ENCODE data around the gene LRRTM4. TPM values are rescaled to one million over a fixed set of nuclear protein-coding genes. Genes with fewer than 3 reads are reported as not detected.
"Not testable (repeated sequence)": the region's sequence is repeated elsewhere in the genome, so short reads cannot be mapped to it uniquely, and the experiment has no call there.

Gene LRRTM4
- total and polyA plus RNA-seq, 2 experiments from 2014 or later: 8.5 to 15.4 TPM

DNA sequence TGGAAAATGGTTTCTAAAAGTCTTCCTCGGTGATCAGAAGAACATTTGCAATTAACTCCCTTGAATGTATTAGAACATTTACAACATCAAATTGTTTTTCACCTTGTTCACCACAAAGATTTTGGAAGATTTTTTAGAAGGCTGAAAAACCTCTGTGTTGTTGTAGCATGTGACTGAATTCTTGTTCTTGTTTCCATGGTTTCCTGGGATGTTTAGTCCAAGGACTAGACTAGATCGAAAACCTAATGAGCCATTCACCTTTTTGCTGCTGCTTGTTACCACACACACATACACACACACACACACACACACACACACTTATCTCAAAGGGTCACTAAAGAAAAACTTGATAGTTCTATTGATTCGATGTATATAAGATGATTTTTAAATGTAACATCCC is 380.0 kb downstream of the LRRTM4 start:
- no peak overlapping the region for H3K4me3 ChIP-seq
- H3K36me3 ChIP-seq: no peaks in the 10 kb centered on the region
- H3K27ac ChIP-seq: no peak overlapping the region
- TF ChIP-seq, protein P1, sequence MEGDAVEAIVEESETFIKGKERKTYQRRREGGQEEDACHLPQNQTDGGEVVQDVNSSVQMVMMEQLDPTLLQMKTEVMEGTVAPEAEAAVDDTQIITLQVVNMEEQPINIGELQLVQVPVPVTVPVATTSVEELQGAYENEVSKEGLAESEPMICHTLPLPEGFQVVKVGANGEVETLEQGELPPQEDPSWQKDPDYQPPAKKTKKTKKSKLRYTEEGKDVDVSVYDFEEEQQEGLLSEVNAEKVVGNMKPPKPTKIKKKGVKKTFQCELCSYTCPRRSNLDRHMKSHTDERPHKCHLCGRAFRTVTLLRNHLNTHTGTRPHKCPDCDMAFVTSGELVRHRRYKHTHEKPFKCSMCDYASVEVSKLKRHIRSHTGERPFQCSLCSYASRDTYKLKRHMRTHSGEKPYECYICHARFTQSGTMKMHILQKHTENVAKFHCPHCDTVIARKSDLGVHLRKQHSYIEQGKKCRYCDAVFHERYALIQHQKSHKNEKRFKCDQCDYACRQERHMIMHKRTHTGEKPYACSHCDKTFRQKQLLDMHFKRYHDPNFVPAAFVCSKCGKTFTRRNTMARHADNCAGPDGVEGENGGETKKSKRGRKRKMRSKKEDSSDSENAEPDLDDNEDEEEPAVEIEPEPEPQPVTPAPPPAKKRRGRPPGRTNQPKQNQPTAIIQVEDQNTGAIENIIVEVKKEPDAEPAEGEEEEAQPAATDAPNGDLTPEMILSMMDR (IDR thresholded peaks at IDR 0.05; ENCODE audit: low read depth, low read length): no peak
- DNase-seq (ENCODE audit: low read depth in 1 of 2, low spot score in 1 of 2): no peak
- peaks cover 5% of the 10 kb centered on the region for H3K4me1 ChIP-seq (ENCODE audit: low read depth)
- no peaks in the 10 kb centered on the region for H3K9me3 ChIP-seq (ENCODE audit: low read depth)
- H3K27me3 ChIP-seq: no peaks in the 10 kb centered on the region

DNA sequence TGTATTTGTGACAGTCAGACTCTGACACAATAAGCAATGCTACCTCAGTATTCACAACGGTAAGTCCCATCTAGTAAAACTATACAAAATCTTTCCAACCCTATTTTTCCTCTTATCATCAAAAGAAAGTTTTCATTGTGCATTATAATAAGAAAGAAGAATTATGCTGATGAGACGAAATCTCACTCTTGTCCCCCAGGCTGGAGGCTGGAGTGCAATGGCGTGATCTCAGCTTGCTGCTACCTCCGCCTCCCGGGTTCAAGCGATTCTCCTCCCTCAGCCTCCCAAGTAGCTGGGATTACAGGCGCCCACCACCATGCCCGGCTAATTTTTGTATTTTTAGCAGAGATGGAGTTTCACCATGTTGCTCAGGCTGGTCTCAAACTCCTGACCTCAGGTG is 393.7 kb downstream of the LRRTM4 start:
- H3K27me3 ChIP-seq; H3K36me3 ChIP-seq; H3K27ac ChIP-seq; DNase-seq (ENCODE audit: low read depth in 1 of 2, low spot score in 1 of 2); H3K4me1 ChIP-seq (ENCODE audit: low read depth); H3K4me3 ChIP-seq; H3K9me3 ChIP-seq (ENCODE audit: low read depth): not testable (repeated sequence)

DNA sequence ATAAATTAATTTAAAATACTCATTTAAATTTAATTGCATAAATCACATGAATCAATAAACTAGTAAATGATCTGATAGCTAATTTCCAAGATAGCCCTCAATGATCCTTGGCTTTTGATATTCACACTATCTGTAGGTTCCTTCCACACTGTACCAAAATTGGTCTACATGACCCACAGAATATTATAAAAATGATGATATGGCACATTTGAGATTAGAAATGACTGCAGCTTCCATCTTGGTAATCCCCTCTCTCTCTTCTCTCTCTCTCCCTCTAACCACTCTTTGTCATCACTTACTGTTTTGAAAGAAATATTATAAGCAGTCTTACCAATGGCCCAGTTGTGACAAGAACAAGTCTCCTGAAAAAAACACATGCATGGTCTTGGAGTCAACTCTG is 394.8 kb downstream of the LRRTM4 start:
- Histone ChIP-seq H3K27me3 (no peaks in the 10 kb centered on the region), H3K4me3 (no peak overlapping the region), H3K4me1 (ENCODE audit: low read depth) (no peaks in the 10 kb centered on the region), H3K36me3 (no peaks in the 10 kb centered on the region), H3K27ac (no peak overlapping the region), H3K9me3 (ENCODE audit: low read depth) (no peaks in the 10 kb centered on the region)
- TF ChIP-seq, protein P1 (IDR thresholded peaks at IDR 0.05; ENCODE audit: low read depth, low read length): no peak
- DNase-seq (ENCODE audit: low read depth in 1 of 2, low spot score in 1 of 2): no peak

DNA sequence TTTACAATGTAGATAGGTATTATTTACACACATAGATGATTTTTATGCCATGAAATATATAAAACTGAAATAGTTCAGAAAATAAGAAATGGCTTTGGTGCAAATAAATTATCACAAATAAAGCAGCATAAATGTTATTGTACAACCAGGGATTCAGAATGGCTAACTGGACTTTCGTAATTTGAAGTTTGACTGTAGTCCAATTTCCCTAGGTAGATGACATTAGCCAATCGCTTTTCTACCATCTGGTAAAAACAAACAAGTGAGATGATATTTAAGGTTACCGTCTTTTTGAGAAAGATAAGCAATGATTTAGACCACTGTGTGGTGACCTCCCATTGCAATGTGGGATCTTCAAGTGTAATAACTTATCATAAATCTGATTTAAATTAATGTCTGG is 400.7 kb downstream of the LRRTM4 start:
- Histone ChIP-seq H3K4me3 (no peak overlapping the region), H3K4me1 (ENCODE audit: low read depth) (no peaks in the 10 kb centered on the region), H3K36me3 (no peaks in the 10 kb centered on the region), H3K9me3 (ENCODE audit: low read depth) (no peaks in the 10 kb centered on the region), H3K27ac (no peak overlapping the region), H3K27me3 (no peaks in the 10 kb centered on the region)
- no peak for DNase-seq (ENCODE audit: low read depth in 1 of 2, low spot score in 1 of 2)
- TF ChIP-seq, protein P1 (IDR thresholded peaks at IDR 0.05; ENCODE audit: low read depth, low read length): no peak

DNA sequence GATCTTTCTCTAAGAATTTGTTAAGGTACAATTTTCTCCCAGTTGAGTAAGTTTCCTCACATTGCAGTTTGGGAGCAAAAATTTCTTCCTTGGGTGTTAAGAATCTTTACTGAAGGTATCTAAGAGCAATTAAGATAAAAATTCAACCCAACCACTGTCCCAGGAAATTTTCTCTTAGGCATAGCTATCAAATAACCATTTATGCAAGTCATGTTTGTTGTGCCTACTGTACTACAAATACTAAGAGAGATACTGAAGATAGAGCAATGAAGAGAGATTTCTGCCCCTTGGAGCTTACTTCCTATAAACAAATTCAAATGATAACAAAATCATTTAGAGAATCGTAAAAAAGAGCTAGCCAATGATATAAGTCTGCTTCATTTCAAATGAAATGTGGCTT is 402.8 kb downstream of the LRRTM4 start:
- TF ChIP-seq, protein P1 (IDR thresholded peaks at IDR 0.05; ENCODE audit: low read depth, low read length): no peak

GRCh38 chr2:77108915-77109314 is 413.3 kb downstream of the LRRTM4 start:
- no peaks in the 10 kb centered on the region for H3K27me3 ChIP-seq
- no peaks in the 10 kb centered on the region for H3K36me3 ChIP-seq
- H3K4me3 ChIP-seq: no peak overlapping the region
- H3K4me1 ChIP-seq (ENCODE audit: low read depth): no peaks in the 10 kb centered on the region
- DNase-seq (ENCODE audit: low read depth in 1 of 2, low spot score in 1 of 2): no peak
- H3K27ac ChIP-seq: no peak overlapping the region
- TF ChIP-seq, protein P1 (IDR thresholded peaks at IDR 0.05; ENCODE audit: low read depth, low read length): no peak
- no peaks in the 10 kb centered on the region for H3K9me3 ChIP-seq (ENCODE audit: low read depth)

More for the DNA sequence above, 402.8 kb downstream of the LRRTM4 start:
- Histone ChIP-seq H3K27ac (no peak overlapping the region), H3K4me1 (ENCODE audit: low read depth) (no peaks in the 10 kb centered on the region), H3K36me3 (no peaks in the 10 kb centered on the region), H3K9me3 (ENCODE audit: low read depth) (no peaks in the 10 kb centered on the region), H3K27me3 (no peaks in the 10 kb centered on the region), H3K4me3 (no peak overlapping the region)
- no peak for DNase-seq (ENCODE audit: low read depth in 1 of 2, low spot score in 1 of 2)
